HG03558 (cell line): ENCODE results near the gene MED19.
A peak's percentile ranks its signal among the peaks of the same experiment; 100 is the strongest.
"Not testable (repeated sequence)": the region's sequence is repeated elsewhere in the genome, so short reads cannot be mapped to it uniquely, and the experiment has no call there.

Experiments used
- ATAC-seq: cut with Tn5 transposase; IDR thresholded peaks from one replicate; pipeline ENCODE4 v1.9.1; 2021; ENCODE audit warnings: moderate number of reproducible peaks; ENCODE audit not compliant: unreplicated experiment; ENCODE audit errors: extremely low read depth

MED19 gene

GRCh38 chr11:57709802-57710367, 2.1 kb downstream of the MED19 start:
- ATAC-seq = no peak

- not testable (repeated sequence) for ATAC-seq
Measured at GRCh38 chr11:57705432-57705831, 6.6 kb downstream of the MED19 start.

GRCh38 chr11:57704932-57705331, 7.1 kb downstream of the MED19 start:
- no peak for ATAC-seq

- ATAC-seq = no peak
Measured at GRCh38 chr11:57703341-57703740, 8.7 kb downstream of the MED19 start.

- no peak for ATAC-seq
Measured at GRCh38 chr11:57700425-57700824, 11.6 kb downstream of the MED19 start.

GRCh38 chr11:57699813-57700212, 12.2 kb downstream of the MED19 start:
- ATAC-seq = no peak

- no peak for ATAC-seq
Measured at GRCh38 chr11:57698843-57699365, 13.1 kb downstream of the MED19 start.

GRCh38 chr11:57690474-57690873, 21.5 kb downstream of the MED19 start:
- not testable (repeated sequence) for ATAC-seq

GRCh38 chr11:57681168-57681567, 30.8 kb downstream of the MED19 start:
- ATAC-seq = no peak

GRCh38 chr11:57680552-57680874, 31.5 kb downstream of the MED19 start:
- no peak for ATAC-seq

- no peak for ATAC-seq
Measured at GRCh38 chr11:57679396-57679795, 32.6 kb downstream of the MED19 start.

- ATAC-seq = no peak
Measured at GRCh38 chr11:57675176-57675941, 36.7 kb downstream of the MED19 start.

GRCh38 chr11:57674251-57674650, 37.8 kb downstream of the MED19 start:
- no peak for ATAC-seq

- ATAC-seq = no peak
Measured at GRCh38 chr11:57668434-57668782, 43.6 kb downstream of the MED19 start.

- peak; percentile 78 for ATAC-seq
Measured at GRCh38 chr11:57667736-57668433, 44.1 kb downstream of the MED19 start, which contains the start of gene ZDHHC5. TSS of gene ZDHHC5 (plus strand) at chr11:57668114. CDS start at chr11:57673091, 4,977 bp downstream.

- ATAC-seq = peak; percentile 39
Measured at GRCh38 chr11:57667117-57667735, 44.8 kb downstream of the MED19 start.

- no peak for ATAC-seq
Measured at GRCh38 chr11:57663975-57664374, 48.0 kb downstream of the MED19 start.

- no peak for ATAC-seq
Measured at GRCh38 chr11:57662893-57663292, 49.1 kb downstream of the MED19 start.

GRCh38 chr11:57659669-57660068, 52.3 kb downstream of the MED19 start:
- ATAC-seq = no peak

- ATAC-seq = no peak
Measured at GRCh38 chr11:57658023-57658361, 54.0 kb downstream of the MED19 start.
